Tibial nerve (tissue), 4 donors: ENCODE measurements around the gene ACOT9. TPM values are rescaled to one million over a fixed set of nuclear protein-coding genes. Genes with fewer than 3 reads are reported as not detected.

Experiments
- DNase-seq, 2 donors: peaks; one replicate each; pipeline ENCODE4 v3.0.0-alpha.2; 2019; ENCODE audit warnings: low spot score in 2 of 2
- H3K27ac ChIP-seq, 4 donors: fragments of 200-600 bp; sonication (generic) in 3 of 4; one replicate each; pipeline ENCODE4 v1.5.1; 2017 to 2019; ENCODE audit warnings: mild to moderate bottlenecking in 1 of 4
- H3K27me3 ChIP-seq, 2 donors: fragments of 200-600 bp; sonication (generic) in 1 of 2; one replicate each; pipeline versions ENCODE4 v1.5.1 to v1.6.0; 2017 to 2019
- H3K36me3 ChIP-seq, 3 donors: fragments of 200-600 bp; sonication (generic); one replicate each; pipeline ENCODE4 v1.5.1; 2018 to 2019
- H3K4me1 ChIP-seq, 4 donors: fragments of 200-600 bp; sonication (generic) in 3 of 4; one replicate each; pipeline ENCODE4 v1.5.1; 2017 to 2019
- H3K4me3 ChIP-seq, 4 donors: fragments of 200-600 bp; sonication (generic) in 3 of 4; one replicate each; pipeline ENCODE4 v1.5.1; 2017 to 2019; ENCODE audit warnings: mild to moderate bottlenecking in 1 of 4, moderate library complexity in 1 of 4
- H3K9me3 ChIP-seq, 4 donors: fragments of 200-600 bp; sonication (generic) in 3 of 4; one replicate each; pipeline ENCODE4 v1.5.1; 2017 to 2019
- CTCF ChIP-seq, 5 experiments: fragments of 200-600 bp in 3 of 5; fragments of 450-650 bp in 2 of 5; sonication (generic) in 3 of 5; IDR thresholded peaks; one replicate each; pipeline ENCODE4 v1.5.1; 2016 to 2019; ENCODE audit warnings: antibody characterized with exemption in 5 of 5, mild to moderate bottlenecking in 3 of 5, moderate library complexity in 2 of 5
- EP300 ChIP-seq, 2 donors: sonication (generic); formaldehyde crosslinking; IDR thresholded peaks; one replicate each; pipeline ENCODE4 v1.6.1; 2017; ENCODE audit warnings: antibody characterized with exemption in 2 of 2, mild to moderate bottlenecking in 1 of 2
- POLR2A ChIP-seq, 2 donors: fragments of 450-650 bp; IDR thresholded peaks; one replicate each; pipeline ENCODE4 v1.6.1; 2017; ENCODE audit warnings: antibody characterized with exemption in 2 of 2, mild to moderate bottlenecking in 2 of 2, moderate library complexity in 2 of 2
- WGBS, 2 donors: methylation state at CpG; one replicate each; pipeline ENCODE4 v1.1.5; 2018; 5-methylcytosine and 5-hydroxymethylcytosine counted together
- total RNA-seq, 4 donors: library from RNA; depleted of rRNA; stranded (reverse); fragments of >200 nt; gene quantifications; one replicate each; pipeline ENCODE4 v1.1.0, GENCODE V29; 2016

ACOT9 gene
- total RNA-seq, 4 donors from 2014 or later: 35.7 to 68.2 (median 43.1) TPM

GRCh38 chrX:23673108-23673507 is 70.0 kb downstream of the ACOT9 start:
- peaks cover 0 to 8% (median 0%) of the 10 kb centered on the region in 4 donors for H3K4me1 ChIP-seq
- peaks cover 0 to 5% of the 10 kb centered on the region in 2 donors for H3K27me3 ChIP-seq
- H3K36me3 ChIP-seq: peaks cover 0 to 10% (median 0%) of the 10 kb centered on the region in 3 donors
- no peak overlapping the region for H3K27ac ChIP-seq
- no peaks in the 10 kb centered on the region for H3K9me3 ChIP-seq
- H3K4me3 ChIP-seq: no peak overlapping the region
- 65 to 68% methylated on average over 3 of the region's 3 CpGs for WGBS, 2 donors
- no peak for DNase-seq
- no peak for TF ChIP-seq EP300 (IDR thresholded peaks at IDR 0.05)
- TF ChIP-seq POLR2A (IDR thresholded peaks at IDR 0.05): no peak
- TF ChIP-seq CTCF (IDR thresholded peaks at IDR 0.05): no peak

- Histone ChIP-seq H3K9me3 (no peaks in the 10 kb centered on the region), H3K4me3 (no peak overlapping the region), H3K36me3 (no peaks in the 10 kb centered on the region), H3K4me1 (peaks cover 0 to 12% (median 0%) of the 10 kb centered on the region in 4 donors), H3K27ac (no peak overlapping the region), H3K27me3 (peaks cover 0 to 5% of the 10 kb centered on the region in 2 donors)
- no peak for DNase-seq
- 83 to 100% methylated on average over 1 of the region's 1 CpG for WGBS, 2 donors
- TF ChIP-seq CTCF (IDR thresholded peaks at IDR 0.05) (no peak), EP300 (IDR thresholded peaks at IDR 0.05) (no peak), POLR2A (IDR thresholded peaks at IDR 0.05) (no peak)
These were observed 72.5 kb downstream of the ACOT9 start for GRCh38 chrX:23670528-23670927.

- peak overlapping the region in 2 of 4 donors; percentile 82 to 89 for H3K27ac ChIP-seq
- peaks cover 0 to 12% (median 0%) of the 10 kb centered on the region in 4 donors for H3K4me1 ChIP-seq
- 0 to 35% methylated on average over 3 of the region's 3 CpGs for WGBS, 2 donors
- H3K36me3 ChIP-seq: no peaks in the 10 kb centered on the region
- H3K4me3 ChIP-seq: peak overlapping the region; percentile 59 to 76 (median 66)
- TF ChIP-seq EP300 (IDR thresholded peaks at IDR 0.05) (no peak), POLR2A (IDR thresholded peaks at IDR 0.05) (no peak), CTCF (IDR thresholded peaks at IDR 0.05) (no peak)
- peaks cover 0 to 1% of the 10 kb centered on the region in 2 donors for H3K27me3 ChIP-seq
- H3K9me3 ChIP-seq: no peaks in the 10 kb centered on the region
- DNase-seq: no peak
These were observed 74.7 kb downstream of the ACOT9 start for GRCh38 chrX:23668335-23668734.

GRCh38 chrX:23667239-23668177 is 75.6 kb downstream of the ACOT9 start, which contains the start of gene PRDX4:
Gene PRDX4 (plus strand): TSS chrX:23667493. CDS start chrX:23667571, 78 bp downstream.
- peak in 1 of 2 donors; percentile 76 for TF ChIP-seq EP300 (IDR thresholded peaks at IDR 0.05)
- peak in 1 of 2 donors; percentile 55 for TF ChIP-seq POLR2A (IDR thresholded peaks at IDR 0.05)
- peak in 2 of 5 experiments; percentile 9 to 15 for TF ChIP-seq CTCF (IDR thresholded peaks at IDR 0.05)
- Histone ChIP-seq H3K4me1 (peaks cover 0 to 12% (median 0%) of the 10 kb centered on the region in 4 donors), H3K36me3 (no peaks in the 10 kb centered on the region), H3K4me3 (peak within 1 kb of the TSS; percentile 59 to 76 (median 66)), H3K27me3 (no peaks in the 10 kb centered on the region), H3K9me3 (no peaks in the 10 kb centered on the region), H3K27ac (peak within 1 kb of the TSS; percentile 72 to 89 (median 84))
- WGBS, 2 donors: 2 to 34% methylated on average over 17 to 48 of the region's 73 CpGs
- DNase-seq: peak; percentile 66 to 69

GRCh38 chrX:23666282-23666681 is 76.8 kb downstream of the ACOT9 start:
- WGBS, 2 donors: 83 to 89% methylated on average over 16 of the region's 16 CpGs
- no peak for DNase-seq
- Histone ChIP-seq H3K9me3 (no peaks in the 10 kb centered on the region), H3K4me1 (peaks cover 0 to 12% (median 0%) of the 10 kb centered on the region in 4 donors), H3K4me3 (no peak overlapping the region), H3K27ac (peak overlapping the region in 1 of 4 donors; percentile 70), H3K36me3 (no peaks in the 10 kb centered on the region), H3K27me3 (no peaks in the 10 kb centered on the region)
- TF ChIP-seq EP300 (IDR thresholded peaks at IDR 0.05): no peak
- TF ChIP-seq POLR2A (IDR thresholded peaks at IDR 0.05): no peak
- TF ChIP-seq CTCF (IDR thresholded peaks at IDR 0.05): no peak
